ENCODE measurements around the gene GYG2.

- TF ChIP-seq CTCF (conservative IDR thresholded peaks at IDR 0.05) = no peak
- TF ChIP-seq EZH2 (IDR thresholded peaks at IDR 0.05; ENCODE audit: low read depth) = no peak
Measured at GRCh38 chrX:2921193-2921592, 92.5 kb downstream of the GYG2 start.

Data from PC-9 (cell line).